ENCODE measurements around the gene PPP2R5C.

- TF ChIP-seq ZNF138 (CRISPR knock-in tag; conservative IDR thresholded peaks at IDR 0.05) (no peak), CTCF (IDR thresholded peaks at IDR 0.05) (no peak)
Measured at GRCh38 chr14:101963052-101963451, 201.5 kb downstream of the PPP2R5C start.

All from WTC11 (cell line).